NK-92 treated with Interleukin-12 subunit alpha and Interleukin-12 subunit beta, amount 100 ng/mL, for 24 hours (cell line): ENCODE data around the gene POTEI.
"Not testable (repeated sequence)": the region's sequence is repeated elsewhere in the genome, so short reads cannot be mapped to it uniquely, and the experiment has no call there.

ENCODE experiments used
- DNase-seq: peaks from one replicate; lab custom pipeline; 2025; lab: John Stamatoyannopoulos, UW

The POTEI gene

DNA sequence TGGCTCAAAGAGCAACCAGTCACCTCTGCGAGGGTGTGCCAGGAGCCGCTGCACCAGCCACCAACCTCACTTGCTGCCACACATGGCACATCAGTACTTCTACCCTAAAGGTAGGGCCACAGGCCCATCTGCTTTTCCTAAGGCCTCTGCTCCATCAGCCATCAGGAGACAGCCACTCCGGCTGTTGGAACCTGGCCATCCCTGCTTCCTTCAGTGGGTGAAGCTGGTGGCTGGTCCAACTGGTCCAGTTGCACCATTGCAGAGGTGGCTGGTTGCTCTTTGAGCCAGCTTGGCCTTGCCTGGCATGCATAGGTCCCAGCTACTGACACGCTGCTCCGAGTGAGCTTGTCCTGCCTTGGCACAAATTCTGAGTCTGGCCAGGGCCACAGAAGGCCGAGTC lies 53.7 kb downstream of the POTEI start:
- not testable (repeated sequence) for DNase-seq

DNA sequence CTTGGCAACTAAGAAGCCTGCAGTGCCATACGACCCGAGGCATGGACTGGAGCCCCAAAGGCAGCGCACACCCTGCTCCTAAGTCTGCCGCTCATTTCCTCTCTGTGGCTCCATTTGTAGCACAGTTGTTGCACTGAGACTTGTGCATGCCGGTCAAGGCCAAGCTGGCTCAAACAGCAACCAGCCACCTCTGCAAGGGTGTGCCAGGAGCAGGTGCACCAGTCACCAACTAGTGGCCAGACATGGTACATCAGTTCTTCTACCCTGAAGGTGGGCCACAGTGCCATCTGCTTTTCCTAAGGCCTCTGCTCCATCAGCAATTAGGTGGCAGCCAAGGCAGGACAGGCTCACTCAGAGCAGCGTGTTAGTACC lies 54.4 kb downstream of the POTEI start:
- not testable (repeated sequence) for DNase-seq

DNA sequence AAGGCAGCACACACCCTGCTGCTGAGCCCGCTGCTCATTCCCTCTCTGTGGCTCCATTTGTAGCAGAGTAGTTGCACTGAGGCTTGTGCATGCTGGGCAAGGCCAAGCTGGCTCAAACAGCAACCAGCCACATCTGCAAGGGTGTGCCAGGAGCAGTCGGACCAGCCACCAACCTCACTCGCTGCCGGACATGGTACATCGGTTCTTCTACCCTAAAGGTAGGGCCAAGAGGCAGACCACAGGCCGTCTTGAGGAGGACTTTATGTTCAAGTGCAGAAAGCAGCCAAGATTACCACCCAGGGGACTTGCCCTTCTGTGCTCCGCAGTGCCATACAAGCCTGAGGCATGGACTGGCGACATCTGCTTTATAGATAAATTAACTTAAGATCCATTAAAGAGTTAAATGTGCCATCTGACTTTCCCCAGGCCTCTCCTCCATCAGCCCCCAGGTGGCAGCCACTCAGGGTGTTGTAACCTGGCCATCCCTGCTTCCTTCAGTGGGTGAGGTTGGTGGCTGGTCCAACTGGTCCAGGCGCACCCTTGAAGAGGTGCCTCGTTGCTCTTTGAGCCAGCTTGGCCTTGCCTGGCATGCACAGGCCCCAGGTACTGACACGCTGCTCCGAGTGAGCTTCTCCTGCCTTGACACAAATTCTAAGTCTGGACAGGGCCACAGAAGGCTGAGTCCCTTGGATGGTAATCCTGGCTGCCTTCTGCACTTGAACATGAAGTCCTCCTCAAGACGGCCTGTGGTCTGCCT lies 55.0 kb downstream of the POTEI start:
- DNase-seq, result not testable (repeated sequence)

DNA sequence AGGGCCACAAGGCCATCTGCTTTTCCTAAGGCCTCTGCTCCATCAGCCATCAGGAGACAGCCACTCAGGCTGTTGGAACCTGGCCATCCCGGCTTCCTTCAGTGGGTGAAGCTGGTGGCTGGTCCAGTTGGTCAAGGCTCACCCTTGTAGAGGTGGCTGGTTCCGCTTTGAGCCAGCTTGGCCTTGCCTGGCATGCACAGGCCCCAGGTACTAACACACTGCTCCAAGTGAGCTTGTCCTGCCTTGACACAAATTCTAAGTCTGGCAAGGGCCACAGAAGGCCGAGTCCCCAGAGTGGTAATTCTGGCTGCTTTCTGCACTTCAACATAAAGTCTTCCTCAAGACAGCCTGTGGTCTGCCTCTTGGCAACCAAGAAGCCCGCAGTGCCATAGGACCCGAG lies 56.2 kb downstream of the POTEI start:
- not testable (repeated sequence) for DNase-seq

DNA sequence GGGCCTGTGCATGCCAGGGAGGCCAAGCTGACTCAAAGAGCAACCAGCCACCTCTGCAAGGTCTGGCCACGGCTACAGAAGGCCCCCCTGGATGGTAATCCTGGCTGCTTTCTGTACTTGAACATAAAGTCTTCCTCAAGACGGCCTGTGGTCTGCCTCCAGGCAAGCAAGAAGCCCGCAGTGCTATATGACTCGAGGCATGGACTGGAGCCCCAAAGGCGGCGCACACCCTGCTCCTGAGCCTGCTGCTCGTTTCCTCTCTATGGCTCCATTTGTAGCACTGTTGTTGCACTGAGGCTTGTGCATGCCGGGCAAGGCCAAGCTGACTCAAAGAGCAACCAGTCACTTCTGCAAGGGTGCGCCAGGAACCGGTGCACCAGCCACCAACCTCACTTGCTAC lies 57.3 kb downstream of the POTEI start:
- not testable (repeated sequence) for DNase-seq

DNA sequence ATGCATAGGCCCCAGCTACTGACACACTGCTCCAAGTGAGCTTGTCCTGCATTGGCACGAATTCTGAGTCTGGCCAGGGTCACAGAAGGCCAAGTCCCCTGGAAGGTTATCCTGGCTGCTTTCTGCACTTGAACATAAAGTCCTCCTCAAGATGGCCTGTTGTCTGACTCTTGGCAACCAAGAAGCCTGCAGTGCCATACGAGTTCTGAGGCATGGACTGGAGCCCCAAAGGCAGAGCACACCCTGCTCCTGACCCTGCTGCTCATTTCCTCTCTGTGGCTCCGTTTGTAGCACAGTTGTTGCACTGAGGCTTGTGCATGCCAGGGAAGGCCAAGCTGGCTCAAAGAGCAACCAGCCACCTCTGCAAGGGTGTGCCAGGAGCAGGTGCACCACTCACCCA lies 57.9 kb downstream of the POTEI start:
- not testable (repeated sequence) for DNase-seq

DNA sequence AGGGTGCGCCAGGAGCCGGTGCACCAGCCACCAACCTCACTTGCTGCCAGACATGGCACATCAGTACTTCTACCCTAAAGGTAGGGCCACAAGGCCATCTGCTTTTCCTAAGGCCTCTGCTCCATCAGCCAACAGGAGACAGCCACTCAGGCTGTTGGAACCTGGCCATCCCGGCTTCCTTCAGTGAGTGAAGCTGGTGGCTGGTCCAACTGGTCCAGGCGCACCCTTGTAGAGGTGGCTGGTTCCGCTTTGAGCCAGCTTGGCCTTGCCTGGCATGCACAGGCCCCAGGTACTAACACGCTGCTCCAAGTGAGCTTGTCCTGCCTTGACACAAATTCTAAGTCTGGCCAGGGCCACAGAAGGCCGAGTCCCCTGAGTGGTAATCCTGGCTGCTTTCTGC lies 58.8 kb downstream of the POTEI start:
- DNase-seq, result not testable (repeated sequence)

DNA sequence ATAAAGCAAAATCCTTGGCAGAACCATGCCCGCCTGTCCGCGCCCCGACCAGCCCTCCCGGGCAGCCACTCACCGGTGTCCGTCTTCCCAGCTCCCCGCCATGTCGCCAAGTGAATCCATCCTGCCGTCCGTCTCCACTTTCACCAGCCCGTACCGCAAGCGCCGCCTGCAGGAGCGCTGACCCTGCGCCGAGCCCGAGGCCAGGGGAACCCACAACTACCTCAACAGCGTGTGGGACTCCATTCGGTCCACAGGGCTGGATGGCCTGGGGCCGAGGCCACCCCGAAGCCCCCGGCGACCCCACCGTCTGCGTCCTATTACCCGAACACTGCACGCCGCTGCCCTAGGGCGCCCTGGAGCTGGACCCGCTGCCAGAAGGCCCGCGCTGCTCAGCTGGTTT lies 81.5 kb downstream of the POTEI start:
- not testable (repeated sequence) for DNase-seq

DNA sequence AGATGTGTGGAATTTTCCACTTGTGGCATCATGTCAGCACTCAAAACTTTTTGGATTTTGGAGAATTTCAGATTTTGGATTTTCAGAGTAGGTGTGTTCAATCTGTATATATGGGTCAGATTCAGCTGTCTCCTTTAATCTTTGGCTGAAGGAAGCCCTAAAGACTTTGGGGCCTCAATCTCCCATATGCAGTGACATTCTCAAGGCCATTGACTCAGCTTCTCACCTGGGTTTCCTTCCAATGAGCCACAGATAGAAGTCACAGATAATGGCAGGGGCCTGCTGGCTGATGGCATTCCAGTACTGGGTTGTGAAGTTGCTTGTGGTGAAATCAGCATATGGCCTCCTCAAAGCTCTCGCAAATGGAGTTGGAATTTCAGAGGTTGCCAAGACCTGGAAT lies 90.3 kb downstream of the POTEI start:
- DNase-seq, result not testable (repeated sequence)

DNA sequence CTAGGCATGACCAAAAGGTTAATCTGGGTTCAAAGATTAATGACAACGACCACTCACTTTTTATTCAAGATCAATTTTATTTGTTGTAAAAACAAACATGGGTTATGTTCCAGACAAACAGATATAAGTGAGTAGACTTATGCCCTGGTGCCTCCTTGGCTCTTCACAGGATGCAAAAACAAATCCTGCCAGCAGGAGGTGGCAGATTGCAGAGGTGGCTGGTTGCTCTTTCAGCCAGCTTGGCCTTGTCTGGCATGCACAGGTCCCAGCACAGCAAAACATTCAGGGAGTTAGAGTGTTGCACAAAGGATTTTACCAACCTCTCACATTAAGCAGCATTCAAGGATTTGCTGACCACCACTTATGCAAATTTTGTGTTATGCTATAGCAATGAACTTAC lies 92.4 kb downstream of the POTEI start:
- not testable (repeated sequence) for DNase-seq
